ENCODE measurements around the gene PCDH9.

PCDH9 gene

DNA sequence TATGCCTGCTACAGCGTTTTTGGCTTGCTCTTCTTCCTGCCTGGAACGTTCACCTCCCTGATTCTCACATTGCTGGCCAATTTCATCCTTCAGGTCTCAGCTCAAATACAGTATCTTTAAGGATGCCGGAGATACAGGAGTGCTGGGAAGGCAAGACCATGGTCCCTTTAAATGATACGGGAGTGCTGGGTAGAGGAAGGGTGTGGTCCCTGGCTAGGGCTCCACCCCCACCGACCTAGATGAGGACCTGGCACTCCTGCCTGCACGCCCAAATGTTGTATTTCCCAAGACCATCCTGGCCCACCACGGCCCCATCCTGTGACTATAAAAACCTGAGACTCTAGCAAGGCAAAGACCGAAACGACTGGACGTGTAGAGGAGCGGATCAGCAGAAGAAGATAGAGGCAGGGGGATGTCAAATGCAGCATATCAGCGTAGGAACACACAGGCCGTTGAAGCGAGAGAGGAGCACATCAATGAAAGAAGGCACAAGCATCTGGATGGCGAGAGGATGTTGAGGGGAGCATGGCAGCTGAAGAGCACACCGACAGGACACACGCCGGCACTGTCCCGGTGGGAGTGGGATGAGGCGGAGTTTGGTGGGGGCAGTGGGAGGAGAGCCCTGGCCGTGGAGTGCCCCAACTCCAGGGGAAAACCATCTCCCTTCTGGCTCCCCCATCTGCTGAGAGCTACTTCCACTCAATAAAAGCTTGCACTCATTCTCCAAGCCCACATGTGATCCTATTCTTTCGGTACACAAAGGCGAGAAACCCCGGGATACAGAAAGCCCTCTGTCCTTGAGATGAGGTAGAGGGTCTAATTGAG, 74.0 kb downstream of the PCDH9 start:
- DNase-seq: no peak

DNA sequence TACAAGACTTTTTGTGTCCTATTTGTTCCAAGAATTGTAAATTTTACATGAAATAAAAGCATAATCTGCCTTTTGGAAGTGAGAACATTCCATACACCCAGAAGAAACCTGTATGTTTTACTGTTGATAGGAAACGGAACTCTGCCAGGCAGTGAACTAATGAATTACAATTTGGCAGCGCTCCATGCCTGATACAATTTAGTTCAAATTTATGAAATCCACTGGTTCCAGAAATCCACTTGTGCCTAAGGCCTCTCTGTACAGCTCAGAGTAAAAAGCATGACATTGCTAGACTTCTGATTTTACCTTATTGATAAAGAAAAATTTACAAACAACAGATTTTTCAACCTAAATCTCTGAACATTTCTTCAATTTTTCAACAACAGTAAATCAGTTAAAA, 78.1 kb downstream of the PCDH9 start:
- DNase-seq: no peak

DNA sequence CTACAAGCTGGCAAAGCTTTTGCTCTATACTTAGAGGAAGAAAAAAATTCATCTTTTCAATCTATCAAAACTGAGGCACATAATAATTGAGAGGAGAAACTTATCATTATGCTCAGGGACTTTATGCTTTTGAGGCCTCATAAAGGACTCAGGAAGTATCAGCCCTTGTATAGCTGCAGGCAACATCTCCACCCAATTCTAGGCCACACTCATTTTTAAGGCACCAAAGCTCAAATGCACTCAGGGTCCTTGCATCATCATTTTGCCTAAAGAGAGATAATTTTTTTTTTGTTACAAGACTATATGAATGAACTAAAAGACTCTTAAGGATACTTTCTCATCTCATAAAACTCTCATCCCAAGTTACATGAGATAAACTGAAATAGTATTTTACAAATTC, 78.5 kb downstream of the PCDH9 start:
- DNase-seq: no peak

DNA sequence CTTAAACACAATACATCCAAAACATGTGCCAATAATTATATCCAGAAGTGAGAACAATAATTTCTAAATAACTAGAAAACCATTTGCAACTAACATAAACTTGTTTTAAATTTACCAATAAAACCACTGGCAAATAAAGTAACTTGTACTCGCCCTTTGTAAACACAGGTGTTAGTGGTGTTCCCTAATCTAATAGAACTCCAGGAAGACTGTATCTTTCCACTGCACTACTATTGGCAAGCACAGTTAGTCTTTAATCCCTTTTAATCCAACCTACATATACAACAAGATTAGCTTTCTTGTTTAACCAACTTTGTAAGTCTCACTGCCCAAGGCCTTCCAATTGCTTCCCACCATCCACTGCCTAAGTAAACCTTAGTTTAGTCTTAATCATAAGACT, 79.5 kb downstream of the PCDH9 start:
- no peak for DNase-seq

GRCh38 chr13:67148161-67148571, 82.0 kb downstream of the PCDH9 start:
- DNase-seq: no peak

- DNase-seq: no peak
These were observed 82.6 kb downstream of the PCDH9 start for GRCh38 chr13:67147342-67148133.

GRCh38 chr13:67146523-67147130, 83.5 kb downstream of the PCDH9 start:
- no peak for DNase-seq

DNA sequence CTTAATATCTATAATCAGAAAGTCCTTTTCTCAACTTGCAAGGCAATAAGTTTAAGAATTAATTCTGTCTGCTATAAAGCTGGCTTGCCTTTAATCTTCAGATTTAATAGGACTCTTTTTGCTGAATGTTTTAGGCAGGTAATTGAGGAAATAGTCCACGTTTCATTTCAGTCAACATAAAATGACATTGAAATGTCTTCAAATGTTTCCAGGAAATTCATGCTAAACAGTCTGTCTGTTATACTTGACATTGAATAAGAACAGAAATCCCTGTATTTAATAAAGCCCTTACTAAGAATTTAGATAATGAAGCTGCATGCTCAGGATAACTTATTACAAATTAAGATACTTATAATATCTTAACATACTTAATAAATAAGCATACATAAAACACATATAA, 84.2 kb downstream of the PCDH9 start:
- no peak for DNase-seq

GRCh38 chr13:67143544-67144115, 86.5 kb downstream of the PCDH9 start:
- DNase-seq: no peak

DNA sequence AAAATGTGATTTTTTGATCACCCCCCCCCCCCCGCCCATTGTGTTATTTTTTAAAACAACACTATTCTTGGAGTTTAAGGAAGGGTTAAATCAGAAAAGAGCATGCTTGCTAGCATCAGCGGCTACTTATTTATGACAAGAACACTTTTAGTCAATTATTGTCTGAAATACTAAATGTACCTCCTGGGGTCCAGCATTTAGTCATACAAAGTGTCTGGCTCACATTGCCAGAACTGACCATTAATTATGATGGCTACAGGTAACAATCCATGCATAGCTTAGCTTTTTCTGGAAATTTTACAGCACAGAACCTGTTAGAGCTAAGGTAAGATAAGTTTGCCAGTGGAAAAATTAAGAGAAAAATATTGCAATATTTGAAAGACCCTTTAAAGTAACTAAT, 90.1 kb downstream of the PCDH9 start:
- DNase-seq: no peak

GRCh38 chr13:67139551-67139950, 90.6 kb downstream of the PCDH9 start:
- no peak for DNase-seq

DNA sequence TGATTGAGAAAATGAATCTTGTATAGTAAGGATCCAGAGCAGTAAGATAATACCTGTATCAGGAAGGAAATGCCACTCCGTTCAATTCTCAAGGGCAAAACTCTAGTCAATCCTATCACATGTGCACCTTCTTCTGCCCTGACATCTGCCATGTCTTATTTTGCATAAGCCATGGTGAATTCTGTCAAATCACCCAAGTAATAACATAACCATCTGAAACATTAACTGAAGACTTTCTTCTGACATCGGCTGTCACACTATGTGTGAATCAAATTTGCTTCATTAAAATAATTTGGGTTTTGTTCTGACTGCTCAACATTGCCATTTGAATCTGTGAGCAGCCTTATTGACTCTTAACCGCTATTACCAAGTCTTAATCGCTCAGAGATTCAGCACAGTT, 91.2 kb downstream of the PCDH9 start:
- no peak for DNase-seq

GRCh38 chr13:67137044-67137735, 92.9 kb downstream of the PCDH9 start:
- no peak for DNase-seq

- DNase-seq: no peak
These were observed 94.0 kb downstream of the PCDH9 start for GRCh38 chr13:67136157-67136556.

DNA sequence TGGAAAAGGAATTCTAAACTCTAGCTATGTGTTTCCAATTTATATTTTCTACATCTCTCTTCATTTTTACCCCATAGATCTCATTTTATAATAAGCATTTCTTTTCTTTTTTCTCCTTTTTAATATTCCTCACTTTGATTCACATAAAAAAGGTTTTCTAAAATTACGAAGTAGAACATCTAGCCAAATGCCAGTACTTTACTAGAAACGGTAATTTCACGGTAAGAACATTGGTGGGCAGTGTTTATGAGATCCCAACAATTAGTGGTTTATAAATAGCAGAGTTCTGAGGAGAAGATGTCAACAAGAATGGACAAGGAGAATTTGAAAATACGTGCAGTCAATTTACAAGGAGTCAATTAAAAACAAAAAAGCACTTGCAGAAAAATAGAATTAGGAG, 94.8 kb downstream of the PCDH9 start:
- no peak for DNase-seq

GRCh38 chr13:67134417-67135129, 95.6 kb downstream of the PCDH9 start:
- DNase-seq: no peak

DNA sequence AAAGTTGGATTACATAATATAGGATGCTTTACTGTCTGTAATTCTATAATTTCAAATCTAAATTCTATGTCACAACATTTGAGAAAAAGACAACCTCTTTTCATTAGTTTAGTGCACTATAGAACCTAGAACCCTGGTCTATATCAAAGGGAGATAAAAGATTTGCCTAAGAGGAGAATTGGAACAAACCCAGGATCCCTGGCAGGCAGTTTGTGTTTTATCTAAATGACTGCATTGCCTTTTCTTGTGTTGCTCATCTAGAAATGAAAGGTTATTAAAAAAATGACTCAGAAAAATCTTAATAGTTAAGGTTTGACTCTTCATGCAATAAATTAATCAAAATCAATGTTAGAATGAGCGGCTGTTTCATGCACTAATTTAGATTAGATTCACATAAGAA, 96.7 kb downstream of the PCDH9 start:
- no peak for DNase-seq

DNA sequence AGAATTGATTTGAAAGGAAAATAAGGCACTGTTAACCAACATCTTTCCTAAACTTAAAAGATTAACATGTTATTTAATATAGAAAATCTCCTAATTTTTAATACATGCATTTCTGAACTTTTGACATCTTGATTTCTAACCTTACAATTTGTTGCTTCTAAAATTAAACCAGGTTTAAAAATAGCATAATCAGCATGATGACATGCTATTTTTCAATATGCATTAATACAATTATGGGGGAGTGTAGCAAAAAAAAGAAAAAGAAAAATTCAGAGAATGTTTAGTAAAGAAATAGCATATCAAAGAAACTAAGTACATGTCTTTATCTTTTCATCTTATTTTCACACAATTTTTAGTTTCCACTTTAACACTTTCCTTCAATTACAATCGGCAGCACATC, 98.7 kb downstream of the PCDH9 start:
- DNase-seq: no peak

- DNase-seq: no peak
These were observed 99.7 kb downstream of the PCDH9 start for GRCh38 chr13:67130444-67130843.

- no peak for DNase-seq
These were observed 102.0 kb downstream of the PCDH9 start for GRCh38 chr13:67128136-67128535.

- DNase-seq: no peak
These were observed 104.5 kb downstream of the PCDH9 start for GRCh38 chr13:67125681-67126080.

- DNase-seq: no peak
These were observed 107.0 kb downstream of the PCDH9 start for GRCh38 chr13:67123165-67123564.
